ENCODE results near the gene PSMC5. TPM values are rescaled to one million over a fixed set of nuclear protein-coding genes. Genes with fewer than 3 reads are reported as not detected.

PSMC5 gene
- total RNA-seq (10 to 100 TPM; 36.5 to 61.1 (median 53.0) TPM), polyA plus RNA-seq (100 to 1,000 TPM; 109 to 154 TPM)

GRCh38 chr17:63827002-63827800 lies at the start of gene PSMC5, which contains the start of gene FTSJ3:
Gene PSMC5 (plus strand): TSS chr17:63827431. CDS start chr17:63827491, 60 bp downstream.
Gene FTSJ3 (minus strand): TSS chr17:63827663. CDS start chr17:63826902, 761 bp downstream.
- H3K27ac ChIP-seq: peak within 1 kb of the TSS; percentile 73 to 91 (median 82)
- intact Hi-C loops (cut with DNase I): no loop called here
- no peaks in the 10 kb centered on the region for H3K9me3 ChIP-seq
- FAIRE-seq: no peak
- DNase-seq: peak; percentile 92 to 97 (median 95)
- ATAC-seq: peak; percentile 94 to 97 (median 94)
- no peaks in the 10 kb centered on the region for H3K27me3 ChIP-seq
- 0% methylated on average over 58 of the region's 58 CpGs for WGBS, 2 donors
- H3K4me1 ChIP-seq: peaks cover 4 to 21% (median 21%) of the 10 kb centered on the region in 3 donors
- H3K4me3 ChIP-seq: peak within 1 kb of the TSS; percentile 81 to 96 (median 93)
- peaks cover 0 to 55% (median 35%) of the 10 kb centered on the region in 3 donors for H3K36me3 ChIP-seq
- peak in 1 of 4 donors; percentile 32 for TF ChIP-seq CTCF (IDR thresholded peaks at IDR 0.05)

DNA sequence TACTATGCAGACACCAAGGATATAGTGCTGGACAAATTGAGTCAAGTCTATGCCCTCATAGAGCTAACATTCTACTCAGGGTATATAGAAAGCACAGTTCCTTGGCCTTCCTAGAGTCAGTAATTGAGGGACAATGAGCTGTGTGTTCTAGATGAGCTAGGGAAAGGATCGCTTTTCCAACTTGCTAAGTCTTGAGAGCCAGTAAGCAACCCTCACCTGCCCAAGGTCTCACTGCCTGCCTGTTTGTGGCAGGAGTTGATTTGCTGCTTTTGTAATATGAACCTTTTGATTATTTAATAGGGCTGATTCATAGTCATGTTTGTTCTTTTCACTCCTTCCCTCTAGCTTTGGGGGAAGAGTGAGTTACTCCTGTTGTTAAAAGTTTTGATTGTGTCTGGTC lies 46.7 kb upstream of the PSMC5 start:
- 39% methylated on average over 1 of the region's 1 CpG for WGBS, 2 donors
- H3K27me3 ChIP-seq: no peaks in the 10 kb centered on the region
- ATAC-seq (peak; percentile 80 to 95 (median 91)), DNase-seq (peak in 3 of 6 donors; percentile 37 to 51 (median 44)), FAIRE-seq (no peak)
- no peak for TF ChIP-seq CTCF (IDR thresholded peaks at IDR 0.05)
- intact Hi-C loops (cut with DNase I): no loop called here
- H3K27ac ChIP-seq: peak overlapping the region in 2 of 4 donors; percentile 6 to 57
- no peaks in the 10 kb centered on the region for H3K9me3 ChIP-seq
- no peak overlapping the region for H3K4me3 ChIP-seq
- no peaks in the 10 kb centered on the region for H3K36me3 ChIP-seq
- peaks cover 19 to 31% (median 26%) of the 10 kb centered on the region in 3 donors for H3K4me1 ChIP-seq

DNA sequence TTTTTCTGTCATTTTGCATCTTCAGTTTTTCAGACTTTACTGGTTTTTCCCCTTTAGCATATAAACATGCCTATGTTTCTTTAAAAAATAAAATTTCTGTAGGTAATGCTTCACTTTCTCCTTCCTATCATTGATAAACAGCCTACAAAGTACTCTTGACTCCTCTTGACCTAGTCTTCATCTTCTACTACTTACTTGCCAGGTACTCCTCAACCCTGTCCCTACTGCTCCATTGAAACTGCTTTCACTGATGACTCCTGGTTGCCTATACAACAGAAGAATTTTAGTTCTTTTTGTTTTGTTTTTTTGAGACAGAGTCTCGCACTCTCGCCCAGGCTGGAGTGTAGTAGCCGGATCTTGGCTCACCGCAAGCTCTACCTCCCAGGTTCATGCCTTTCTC lies 46.3 kb upstream of the PSMC5 start:
- no peak overlapping the region for H3K4me3 ChIP-seq
- H3K27me3 ChIP-seq: no peaks in the 10 kb centered on the region
- ATAC-seq (no peak), DNase-seq (no peak), FAIRE-seq (no peak)
- H3K27ac ChIP-seq: peak overlapping the region in 2 of 4 donors; percentile 6 to 57
- no peaks in the 10 kb centered on the region for H3K9me3 ChIP-seq
- peaks cover 15 to 27% (median 22%) of the 10 kb centered on the region in 3 donors for H3K4me1 ChIP-seq
- intact Hi-C loops (cut with DNase I): no loop called here
- TF ChIP-seq CTCF (IDR thresholded peaks at IDR 0.05): no peak
- H3K36me3 ChIP-seq: no peaks in the 10 kb centered on the region
- 93 to 98% methylated on average over 4 of the region's 4 CpGs for WGBS, 2 donors

DNA sequence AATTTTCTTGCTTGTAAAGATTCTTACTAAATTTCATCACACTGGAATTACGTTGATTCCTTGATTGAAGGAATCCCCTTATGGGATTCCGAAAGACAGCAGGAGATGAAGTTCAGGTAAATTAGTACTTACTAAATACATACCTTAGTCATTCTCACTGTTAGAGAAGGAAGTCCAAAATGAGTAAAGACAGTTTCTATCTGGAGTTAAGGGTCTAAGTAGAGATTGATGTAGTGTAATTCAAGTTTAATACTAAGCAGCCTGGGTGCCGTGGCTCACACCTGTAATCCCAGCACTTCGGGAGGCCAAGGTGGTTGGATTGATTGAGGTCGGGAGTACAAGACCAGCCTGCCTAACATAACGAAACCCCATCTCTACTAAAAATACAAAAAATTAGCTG lies 43.7 kb upstream of the PSMC5 start:
- H3K9me3 ChIP-seq: no peaks in the 10 kb centered on the region
- intact Hi-C loops (cut with DNase I): no loop called here
- WGBS, 2 donors: 80 to 86% methylated on average over 6 of the region's 6 CpGs
- no peaks in the 10 kb centered on the region for H3K27me3 ChIP-seq
- peaks cover 8 to 22% (median 20%) of the 10 kb centered on the region in 3 donors for H3K4me1 ChIP-seq
- no peak for ATAC-seq
- FAIRE-seq: no peak
- no peak overlapping the region for H3K4me3 ChIP-seq
- peaks cover 0 to 16% (median 15%) of the 10 kb centered on the region in 3 donors for H3K36me3 ChIP-seq
- no peak for TF ChIP-seq CTCF (IDR thresholded peaks at IDR 0.05)
- DNase-seq: no peak
- H3K27ac ChIP-seq: no peak overlapping the region

- intact Hi-C loops (cut with DNase I): no loop called here
- WGBS, 2 donors: 87 to 92% methylated on average over 1 of the region's 1 CpG
- no peak for TF ChIP-seq CTCF (IDR thresholded peaks at IDR 0.05)
- Histone ChIP-seq H3K36me3 (peaks cover 0 to 33% (median 19%) of the 10 kb centered on the region in 3 donors), H3K4me1 (peaks cover under 1 to 11% (median 7%) of the 10 kb centered on the region in 3 donors), H3K27ac (no peak overlapping the region), H3K27me3 (no peaks in the 10 kb centered on the region), H3K4me3 (no peak overlapping the region), H3K9me3 (no peaks in the 10 kb centered on the region)
- no peak for ATAC-seq
- no peak for FAIRE-seq
- no peak for DNase-seq
These were observed 41.7 kb upstream of the PSMC5 start for GRCh38 chr17:63785556-63785955.
